ENCODE data around the gene TTLL11. TPM values are rescaled to one million over a fixed set of nuclear protein-coding genes. Genes with fewer than 3 reads are reported as not detected.

Gene TTLL11, protein sequence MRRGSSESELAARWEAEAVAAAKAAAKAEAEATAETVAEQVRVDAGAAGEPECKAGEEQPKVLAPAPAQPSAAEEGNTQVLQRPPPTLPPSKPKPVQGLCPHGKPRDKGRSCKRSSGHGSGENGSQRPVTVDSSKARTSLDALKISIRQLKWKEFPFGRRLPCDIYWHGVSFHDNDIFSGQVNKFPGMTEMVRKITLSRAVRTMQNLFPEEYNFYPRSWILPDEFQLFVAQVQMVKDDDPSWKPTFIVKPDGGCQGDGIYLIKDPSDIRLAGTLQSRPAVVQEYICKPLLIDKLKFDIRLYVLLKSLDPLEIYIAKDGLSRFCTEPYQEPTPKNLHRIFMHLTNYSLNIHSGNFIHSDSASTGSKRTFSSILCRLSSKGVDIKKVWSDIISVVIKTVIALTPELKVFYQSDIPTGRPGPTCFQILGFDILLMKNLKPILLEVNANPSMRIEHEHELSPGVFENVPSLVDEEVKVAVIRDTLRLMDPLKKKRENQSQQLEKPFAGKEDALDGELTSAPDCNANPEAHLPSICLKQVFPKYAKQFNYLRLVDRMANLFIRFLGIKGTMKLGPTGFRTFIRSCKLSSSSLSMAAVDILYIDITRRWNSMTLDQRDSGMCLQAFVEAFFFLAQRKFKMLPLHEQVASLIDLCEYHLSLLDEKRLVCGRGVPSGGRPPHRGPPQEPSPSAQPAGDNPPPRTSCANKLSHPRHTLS
- total RNA-seq (2014; rRNA removed; shearing (Covaris generic)), result 7.1 and 9.1 TPM in 2 replicates
- 5.7 and 6.7 TPM in 2 replicates for polyA plus RNA-seq (2015; cell fraction: cytosol; rRNA removed)
- polyA plus RNA-seq (2015; cell fraction: nucleus; rRNA removed), result 5.4 and 6.4 TPM in 2 replicates

DNA sequence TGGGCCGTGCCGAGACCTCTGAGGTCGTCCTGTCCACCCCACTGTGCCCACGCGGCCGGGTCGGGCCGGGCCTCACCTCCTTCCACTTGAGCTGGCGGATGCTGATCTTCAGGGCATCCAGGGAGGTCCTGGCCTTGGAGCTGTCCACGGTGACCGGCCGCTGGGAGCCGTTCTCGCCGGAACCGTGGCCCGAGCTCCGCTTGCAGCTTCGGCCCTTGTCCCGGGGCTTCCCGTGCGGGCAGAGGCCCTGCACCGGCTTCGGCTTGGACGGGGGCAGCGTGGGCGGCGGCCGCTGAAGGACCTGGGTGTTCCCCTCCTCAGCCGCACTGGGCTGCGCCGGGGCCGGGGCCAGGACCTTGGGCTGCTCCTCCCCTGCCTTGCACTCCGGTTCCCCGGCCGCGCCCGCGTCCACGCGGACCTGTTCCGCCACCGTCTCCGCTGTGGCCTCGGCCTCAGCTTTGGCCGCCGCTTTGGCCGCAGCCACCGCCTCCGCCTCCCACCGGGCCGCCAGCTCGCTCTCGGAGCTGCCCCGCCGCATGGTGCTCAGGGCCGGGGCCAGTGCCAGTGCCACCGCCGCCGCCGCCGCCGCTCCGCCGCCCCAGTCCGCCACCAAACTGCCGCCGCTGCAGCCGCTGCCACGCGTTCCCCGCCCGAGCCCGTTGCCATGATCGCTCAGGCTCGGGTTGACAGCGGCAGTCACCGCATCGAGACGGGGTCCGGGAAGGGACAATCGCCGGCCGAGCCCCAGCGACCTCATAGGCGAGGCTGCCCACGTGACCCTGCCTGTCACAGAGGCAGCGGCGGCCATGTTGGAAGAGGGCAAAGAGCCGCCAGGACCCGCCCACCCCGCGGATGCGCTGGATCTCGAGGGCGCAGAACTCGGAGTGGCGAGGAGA lies at the start of gene TTLL11:
TSS of gene TTLL11 (minus strand) at position 698 of the 896 bp plus-strand sequence. CDS start at position 538, 160 bp downstream.
- DNase-seq (ENCODE audit: low read depth), result peak; percentile 90

DNA sequence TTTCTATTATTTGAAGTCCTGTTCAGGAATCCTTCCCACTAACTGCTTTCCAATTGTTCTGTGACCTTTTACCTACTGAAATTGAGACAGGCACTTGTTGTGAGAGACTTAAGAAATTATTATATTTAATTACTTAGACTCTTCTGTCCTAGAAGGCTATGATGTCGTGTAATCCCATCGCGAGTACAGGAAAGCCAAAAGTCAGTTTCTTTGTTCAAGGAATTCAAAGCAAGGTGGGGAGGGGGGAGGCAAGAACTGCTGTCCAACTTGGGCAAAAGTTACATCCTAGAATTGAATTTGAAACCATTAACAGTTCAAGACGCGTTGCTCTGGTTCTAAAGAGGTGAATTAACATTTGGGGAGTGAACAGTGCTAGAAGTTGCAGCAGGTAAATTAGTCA lies 48.6 kb upstream of the TTLL11 start:
- no peak for DNase-seq (ENCODE audit: low read depth)

DNA sequence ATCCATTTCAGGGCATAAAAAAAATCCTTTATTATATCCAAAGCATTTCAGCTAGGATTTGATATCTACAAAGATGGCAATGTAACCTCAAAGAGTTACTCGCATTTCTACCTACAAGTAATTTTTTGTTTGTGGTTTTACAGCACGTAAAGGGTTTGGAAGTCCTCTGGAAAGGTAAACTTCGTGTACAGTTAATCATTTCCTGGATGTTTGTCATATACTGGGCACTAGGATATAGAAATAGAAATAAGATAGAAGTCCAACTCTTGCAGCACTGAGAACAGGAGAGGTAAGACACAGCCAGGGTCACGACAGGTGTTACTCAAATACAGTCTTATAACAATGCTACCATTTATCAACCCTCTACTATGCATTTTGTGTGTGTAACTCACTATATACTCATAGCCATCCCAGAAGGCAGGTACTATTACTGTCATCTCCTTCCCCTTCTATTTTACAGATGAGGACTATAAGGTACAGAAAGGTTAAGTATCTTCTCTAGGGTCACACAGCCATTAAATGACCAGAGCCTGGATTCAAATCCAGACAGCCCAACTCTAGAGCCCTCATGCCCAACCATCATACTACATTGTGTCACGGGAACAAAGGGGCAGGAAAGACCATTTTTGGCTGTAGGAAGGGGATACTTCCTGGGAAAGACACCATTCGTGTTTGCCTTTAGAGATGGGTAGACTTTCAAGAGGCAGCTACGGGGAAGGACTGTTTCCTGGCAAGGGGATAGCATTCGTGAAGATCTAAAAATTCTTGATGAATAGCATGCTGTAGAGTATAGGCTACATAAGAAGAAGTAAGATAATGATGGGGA lies 47.5 kb upstream of the TTLL11 start:
- peak; percentile 20 for DNase-seq (ENCODE audit: low read depth)

DNA sequence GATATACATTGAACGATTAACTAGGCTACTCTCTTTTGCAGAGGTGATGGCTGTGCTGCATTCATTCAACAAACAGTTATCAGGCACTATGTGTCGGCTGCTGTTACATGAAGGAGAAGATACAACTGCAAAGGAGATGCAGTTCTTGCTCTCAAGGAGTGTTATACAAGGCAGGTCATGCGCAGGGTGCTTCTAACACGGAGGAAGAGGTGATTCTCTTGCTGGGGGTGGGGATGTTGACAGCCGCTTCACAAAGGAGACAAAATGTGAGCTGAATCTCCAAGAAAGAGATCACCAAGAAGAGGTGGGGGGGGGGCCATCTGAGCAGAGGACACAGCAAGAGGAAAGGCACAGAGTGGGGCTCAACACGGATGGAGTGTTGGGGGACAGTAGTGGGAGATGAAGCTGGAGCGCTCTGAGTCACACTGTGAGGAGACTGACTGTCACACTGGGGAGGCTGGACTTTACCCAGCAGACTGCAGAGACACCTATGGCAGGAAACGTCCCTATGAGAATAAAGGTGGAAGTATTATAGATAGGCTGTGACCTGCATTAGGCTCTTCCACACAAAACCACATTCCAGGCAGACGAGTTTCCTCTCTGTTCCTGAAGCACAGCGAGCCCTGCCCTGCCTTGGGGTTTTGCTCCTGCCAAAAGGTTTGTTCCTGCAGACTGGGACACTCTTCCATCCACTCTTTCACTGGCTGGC lies 45.6 kb upstream of the TTLL11 start:
- peak; percentile 37 for DNase-seq (ENCODE audit: low read depth)

DNA sequence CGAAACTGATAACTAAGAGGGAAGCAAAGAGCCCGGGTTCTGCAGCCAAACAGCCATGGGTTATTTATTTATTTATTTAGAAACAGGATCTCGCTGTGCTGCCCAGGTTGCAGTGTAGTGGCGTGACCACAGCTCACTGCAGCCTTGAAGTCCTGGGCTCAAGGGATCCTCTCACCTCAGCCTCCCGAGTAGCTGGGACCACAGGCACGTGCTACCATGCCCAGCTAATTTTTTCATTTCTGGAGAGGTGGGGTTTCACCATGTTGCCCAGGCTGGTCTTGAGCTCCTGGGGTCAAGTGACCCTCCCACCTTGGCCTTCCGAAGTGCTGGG lies 42.4 kb upstream of the TTLL11 start:
- no peak for DNase-seq (ENCODE audit: low read depth)

DNA sequence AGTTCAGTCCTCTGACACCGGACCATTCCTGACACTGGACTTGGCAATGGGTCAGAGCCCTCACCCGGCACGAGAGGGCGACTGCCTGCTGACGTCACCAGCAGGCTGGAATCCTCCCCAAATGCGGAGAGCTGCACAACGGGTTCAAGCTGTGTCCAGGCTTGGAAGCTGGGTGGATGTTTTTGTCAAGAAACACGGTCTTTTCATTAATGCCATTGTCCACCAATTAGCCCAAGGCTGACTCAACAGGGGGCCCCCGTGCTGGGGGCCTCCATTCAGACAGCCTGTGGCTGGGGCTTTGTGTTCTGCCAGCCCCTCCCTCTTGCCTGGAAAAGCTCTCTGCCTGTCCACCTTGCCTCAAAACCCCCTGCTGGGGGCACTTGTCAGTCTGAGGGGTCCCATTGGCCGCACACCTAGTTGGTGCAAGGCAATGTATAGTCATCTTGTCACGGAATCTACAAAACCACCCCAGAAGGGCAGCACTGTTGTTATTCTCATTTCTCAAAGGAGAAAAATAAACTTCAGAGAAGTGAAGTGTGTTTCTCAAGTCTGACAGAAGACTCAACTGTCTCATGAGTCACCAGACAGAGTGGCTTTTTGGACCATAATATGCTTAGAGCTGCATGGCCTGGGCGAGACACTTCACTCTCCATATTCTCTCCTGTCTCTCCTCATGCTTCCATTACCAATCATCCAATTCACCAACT lies 41.9 kb upstream of the TTLL11 start:
- no peak for DNase-seq (ENCODE audit: low read depth)

DNA sequence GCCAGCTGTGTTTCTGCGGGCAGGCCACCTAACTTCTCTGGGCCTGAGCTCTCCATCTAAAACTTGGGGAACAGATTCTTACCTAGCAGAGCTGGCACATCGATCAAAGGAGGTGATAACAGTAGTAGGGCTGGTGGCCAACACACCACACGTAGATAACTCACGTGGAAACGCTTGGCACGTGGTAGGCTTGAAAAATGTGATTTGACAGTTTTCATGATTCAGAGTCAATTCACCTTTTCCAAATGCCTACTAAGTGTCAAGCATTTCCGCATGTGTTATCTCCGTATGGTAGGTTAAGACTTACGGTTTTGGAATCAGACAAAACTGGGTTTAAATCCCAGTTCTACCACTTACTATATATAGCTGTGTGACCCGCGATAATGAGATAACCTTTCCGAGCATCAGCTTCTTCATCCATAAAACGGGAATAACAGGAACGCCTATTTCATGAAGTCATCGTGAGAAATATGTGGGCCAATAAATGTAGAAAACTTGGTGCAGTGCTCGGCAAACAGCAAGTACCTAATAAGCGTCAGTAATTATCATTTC lies 41.0 kb upstream of the TTLL11 start:
- no peak for DNase-seq (ENCODE audit: low read depth)

DNA sequence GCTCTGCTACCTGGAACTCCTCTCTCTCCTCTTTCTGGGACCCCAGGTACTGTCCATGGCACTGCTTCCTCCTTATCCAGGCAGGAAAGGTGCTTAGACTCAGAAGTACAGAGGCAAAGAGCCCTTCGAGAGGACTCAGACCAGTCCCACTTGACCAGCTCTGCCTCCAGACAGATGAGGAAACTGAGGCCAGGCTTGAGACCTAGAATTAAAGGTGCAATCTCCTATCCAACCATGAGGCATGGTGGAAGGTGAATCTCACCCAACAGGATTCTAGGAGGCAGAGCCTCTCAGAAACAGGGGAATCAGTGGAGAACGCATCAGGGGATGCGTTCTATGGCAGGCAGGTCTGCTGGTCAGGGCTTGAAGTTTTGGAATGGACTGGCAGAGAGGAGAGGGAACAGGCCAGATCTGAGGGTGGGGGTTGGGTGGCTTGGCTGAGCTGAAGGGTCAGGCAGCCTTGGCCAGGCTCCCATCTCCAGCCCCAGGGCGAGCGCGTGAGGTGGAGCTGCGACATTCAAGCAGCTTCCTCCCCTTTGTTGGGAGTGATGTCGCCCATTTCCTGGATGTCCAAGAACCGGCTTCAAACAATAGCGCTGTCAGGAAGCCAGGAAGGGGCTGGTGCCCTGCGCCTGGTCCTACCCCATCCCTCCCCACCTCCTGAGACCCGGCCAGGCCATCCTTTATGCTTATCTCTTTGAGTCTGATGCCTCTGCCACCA lies 40.3 kb upstream of the TTLL11 start:
- DNase-seq (ENCODE audit: low read depth), result no peak

DNA sequence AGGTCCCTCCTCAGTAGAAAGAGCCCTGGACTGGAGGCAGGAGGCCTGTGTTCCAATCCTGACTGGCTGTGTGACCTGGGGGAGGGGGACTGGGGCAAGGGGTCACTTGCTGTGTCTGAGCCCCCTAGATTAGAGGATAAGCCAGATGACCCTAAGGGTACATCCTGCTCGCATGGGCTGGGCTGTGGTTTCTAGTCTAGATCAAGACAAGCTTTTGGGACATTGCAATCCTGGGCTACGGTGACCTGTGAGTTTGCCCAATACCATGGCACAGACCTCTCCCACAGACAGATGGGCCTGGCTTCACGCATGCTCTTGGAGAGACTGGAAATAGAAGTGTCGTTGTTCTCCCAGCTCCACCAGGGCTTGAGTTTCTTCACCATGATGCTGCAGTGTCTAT lies 39.4 kb upstream of the TTLL11 start:
- DNase-seq (ENCODE audit: low read depth), result no peak

DNA sequence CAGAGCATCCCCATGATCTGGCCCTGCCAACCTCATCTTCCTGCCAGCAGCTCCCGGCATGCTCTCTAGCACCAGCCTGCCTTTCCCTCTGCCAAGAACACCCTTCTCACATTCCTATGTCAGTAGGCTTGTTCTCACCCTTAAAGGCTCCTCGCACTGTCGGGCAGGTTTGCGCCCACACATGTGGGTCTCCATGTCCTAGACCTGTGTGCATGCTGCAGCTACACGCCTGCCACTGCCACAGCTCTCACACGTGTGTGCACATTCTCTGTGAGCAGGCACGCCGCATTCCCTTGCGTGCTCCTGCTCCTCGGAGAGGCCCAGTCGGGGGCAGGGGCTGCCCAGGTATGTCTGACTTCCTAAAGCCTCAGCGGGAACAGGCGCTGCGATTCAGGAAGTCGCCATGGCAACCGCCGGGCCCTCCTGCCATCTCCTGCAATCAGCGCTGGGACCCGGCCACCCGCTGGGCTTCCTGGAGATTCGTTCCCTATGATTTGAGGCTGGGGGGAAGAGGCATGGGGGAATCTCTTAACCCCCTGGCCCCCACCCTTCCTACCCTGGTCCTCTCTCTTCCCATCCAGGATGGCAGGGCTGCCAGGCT lies 38.4 kb upstream of the TTLL11 start:
- no peak for DNase-seq (ENCODE audit: low read depth)

DNA sequence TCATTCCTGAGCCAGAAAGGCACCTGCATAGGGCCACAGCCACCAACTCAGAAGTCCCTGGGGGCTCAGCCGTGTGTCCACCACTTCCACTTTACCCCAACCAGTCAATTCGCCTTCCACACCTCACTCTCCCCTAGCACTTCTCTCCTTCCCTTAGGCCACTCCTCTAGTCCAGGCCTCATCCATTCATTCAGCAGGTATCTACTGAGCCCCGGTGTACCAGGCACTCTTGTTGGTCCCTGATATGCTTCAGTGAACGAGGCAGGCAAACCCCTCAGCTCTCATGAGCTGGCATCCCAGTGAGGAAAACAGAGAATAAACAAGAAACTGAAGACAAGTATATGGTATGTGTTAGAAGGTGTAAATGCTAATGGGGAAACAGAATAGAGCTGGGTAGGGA lies 37.7 kb upstream of the TTLL11 start:
- DNase-seq (ENCODE audit: low read depth), result no peak

DNA sequence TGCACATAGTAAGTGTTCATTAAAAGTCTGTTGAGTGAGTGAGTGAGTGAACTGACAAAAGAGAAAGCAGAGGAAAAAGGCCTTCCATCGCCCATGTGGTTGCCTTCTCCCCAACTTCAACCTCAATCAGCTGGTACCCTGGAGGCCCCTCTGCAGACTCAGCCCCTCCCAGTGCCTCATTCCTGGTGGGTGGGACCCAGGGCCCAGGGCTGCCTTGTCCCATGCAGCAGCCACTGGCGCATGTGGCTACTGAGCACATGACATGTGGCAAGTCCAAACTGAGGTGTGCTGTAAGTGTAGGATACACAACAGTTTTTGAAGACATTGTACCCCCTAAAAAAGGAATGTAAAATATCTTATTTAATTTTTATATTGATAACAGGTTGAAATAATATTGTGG lies 36.9 kb upstream of the TTLL11 start:
- DNase-seq (ENCODE audit: low read depth), result no peak

DNA sequence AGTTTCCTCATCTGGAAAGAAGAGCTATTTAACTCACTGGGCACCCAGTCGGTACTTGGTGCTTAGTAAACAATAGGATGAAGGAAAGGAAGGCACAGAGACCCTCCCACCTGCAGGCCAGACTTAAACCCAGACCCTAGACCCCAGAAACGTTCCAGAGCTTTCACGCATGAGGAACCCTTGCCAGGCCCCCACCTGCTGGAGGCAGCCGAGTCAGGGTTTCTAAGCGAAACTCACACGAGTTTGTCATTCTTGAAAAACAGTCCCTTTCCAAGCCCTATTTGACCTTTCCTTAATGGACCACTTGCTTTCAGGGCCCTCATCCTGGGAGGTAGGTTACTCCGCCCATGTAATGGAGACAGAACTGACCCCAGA lies 35.8 kb upstream of the TTLL11 start:
- DNase-seq (ENCODE audit: low read depth), result no peak

DNA sequence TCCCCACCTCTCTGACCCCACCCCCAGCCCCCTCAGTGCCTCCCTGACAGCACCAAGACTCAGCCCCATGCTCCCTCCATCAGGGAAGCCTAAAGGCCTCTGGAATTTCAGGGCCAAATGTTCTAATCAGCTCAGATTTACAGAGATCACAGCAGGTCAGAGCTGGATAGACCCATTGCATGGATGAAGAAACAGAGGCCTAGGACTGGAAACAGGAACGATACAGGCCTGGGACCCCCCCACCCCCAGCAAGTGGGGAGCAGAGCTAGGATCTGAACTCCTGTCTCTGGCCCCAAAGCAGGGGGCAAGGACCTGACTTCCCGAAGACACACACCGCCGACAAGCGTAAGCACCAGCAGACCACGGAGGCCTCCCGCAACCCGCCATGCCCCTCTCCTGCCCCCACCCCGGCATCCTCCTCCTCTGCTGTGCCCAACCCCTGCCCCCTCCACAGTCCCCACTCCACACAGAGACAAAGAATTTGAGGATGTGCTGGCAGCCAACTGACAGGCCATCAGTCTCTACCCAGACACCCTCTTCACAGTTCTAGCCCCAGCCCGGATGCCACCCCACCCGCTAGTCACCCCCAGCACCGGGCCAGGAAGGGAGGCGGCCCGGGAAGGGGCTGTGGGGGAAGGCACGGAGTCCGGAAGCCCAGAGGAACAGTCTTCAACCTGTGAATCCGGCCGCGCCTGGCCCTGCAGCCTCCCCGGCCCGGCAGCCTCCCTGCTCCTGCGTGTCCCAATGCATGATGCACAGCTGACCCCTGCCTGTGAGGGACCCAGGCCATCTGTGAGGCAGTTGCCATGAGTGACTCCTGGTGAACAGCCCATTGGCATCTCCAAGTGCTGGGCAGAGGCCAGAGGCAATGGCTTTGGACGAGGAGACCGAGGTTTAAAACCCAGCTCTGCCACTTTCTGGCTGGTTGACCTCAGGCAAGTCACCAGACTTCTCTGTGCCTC lies 35.2 kb upstream of the TTLL11 start:
- DNase-seq (ENCODE audit: low read depth), result no peak

DNA sequence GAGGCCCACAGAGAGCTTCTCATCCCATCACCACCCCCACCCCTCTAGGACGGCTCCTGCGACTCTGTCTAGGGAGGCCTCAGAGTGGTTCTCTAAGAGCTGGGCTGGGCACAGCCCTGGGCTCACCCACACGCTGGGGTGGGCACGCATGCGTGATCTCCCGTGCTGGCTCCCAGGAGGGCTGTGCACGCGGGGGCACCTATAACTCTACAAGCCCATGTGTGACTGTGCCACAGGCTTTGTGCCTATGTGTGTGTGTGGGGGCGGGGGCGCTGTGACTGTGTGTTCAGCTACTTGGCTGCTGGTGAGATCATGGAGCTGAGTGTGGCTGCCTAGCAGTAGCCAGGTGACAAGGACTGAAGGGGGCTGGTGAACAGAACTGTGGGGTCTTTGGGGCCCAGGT lies 34.3 kb upstream of the TTLL11 start:
- DNase-seq (ENCODE audit: low read depth), result no peak

DNA sequence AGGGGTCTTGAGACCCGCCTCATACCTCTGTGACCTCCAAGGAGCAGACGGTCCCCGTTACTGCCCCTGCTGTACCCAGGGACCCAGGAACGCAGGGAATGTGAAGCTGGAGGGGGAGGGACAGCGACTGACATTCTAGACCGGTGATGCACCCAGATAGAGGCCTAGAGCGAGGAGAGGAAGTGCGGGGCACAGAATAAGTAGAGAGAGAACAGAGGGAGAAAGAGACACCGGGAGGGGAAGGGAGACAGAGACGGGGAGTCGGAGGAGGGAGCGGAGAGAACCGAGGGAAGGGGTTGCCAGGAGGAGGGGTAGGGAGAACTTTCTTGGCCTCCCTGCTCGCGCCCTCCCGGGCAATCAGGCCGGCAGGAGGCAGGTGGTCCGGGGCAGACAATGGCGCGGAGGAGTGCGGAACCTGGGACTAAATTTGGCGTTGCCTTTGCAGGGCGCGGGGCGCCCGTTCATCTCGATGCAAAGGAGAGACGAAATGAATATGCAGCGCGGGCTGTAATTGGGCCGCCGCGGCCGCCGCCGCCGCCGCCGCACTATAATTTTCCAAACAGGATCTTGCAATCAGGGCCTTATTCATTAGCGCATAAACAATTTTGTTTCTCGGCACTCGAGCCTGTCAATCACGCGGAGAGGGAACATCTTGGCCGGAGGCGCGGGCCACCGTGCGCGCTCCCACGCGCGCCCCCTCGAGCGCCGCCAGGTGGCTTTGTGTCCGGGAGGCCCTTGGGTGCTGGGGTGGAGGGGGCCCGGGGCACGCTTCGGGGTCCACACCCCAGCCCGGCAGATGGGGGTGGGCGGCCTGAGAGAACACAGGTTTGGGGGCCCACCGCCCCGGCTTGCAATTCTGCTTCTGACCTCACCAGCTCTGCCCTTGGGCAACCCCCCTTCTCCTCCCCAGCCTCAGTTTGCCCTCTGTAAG lies 33.5 kb upstream of the TTLL11 start:
- DNase-seq (ENCODE audit: low read depth), result no peak

Data from HT1080 (cell line).